Keratinocyte (primary cell): Measurements from ENCODE around the gene CELSR1.

Experiments used
- CTCF ChIP-seq, 3 experiments: IDR thresholded peaks in 1 of 3; conservative IDR thresholded peaks in 1 of 3; optimal IDR thresholded peaks in 1 of 3; 2 replicates in 2 of 3; 3 replicates in 1 of 3; pipeline versions ENCODE3 to v1.5.1; 2011; ENCODE audit warnings: low read length in 3 of 3, mild to moderate bottlenecking in 3 of 3, moderate library complexity in 2 of 3, control low read depth in 1 of 3, inconsistent platforms in 1 of 3; ENCODE audit not compliant: insufficient read depth in 2 of 3; ENCODE audit errors: extremely low read depth in 1 of 3
- EZH2 ChIP-seq: IDR thresholded peaks from one replicate; pipeline ENCODE4 v1.6.1; 2012; ENCODE audit warnings: inconsistent platforms, mild to moderate bottlenecking, low read length, moderate library complexity

- TF ChIP-seq CTCF (optimal IDR thresholded peaks at IDR 0.05 in 1 of 3, IDR thresholded peaks at IDR 0.05 in 1 of 3, conservative IDR thresholded peaks at IDR 0.05 in 1 of 3; ENCODE audit: extremely low read depth in 1 of 3, insufficient read depth in 2 of 3, low read length in 3 of 3): no peak
- no peak for TF ChIP-seq EZH2
Observed at GRCh38 chr22:46315976-46316375, 221.4 kb downstream of the CELSR1 start.
